Gastroesophageal sphincter (tissue), 4 donors: ENCODE results near the gene RABGGTA. TPM values are rescaled to one million over a fixed set of nuclear protein-coding genes. Genes with fewer than 3 reads are reported as not detected.

Source experiments
- ATAC-seq: fragments of 150-250 bp; one replicate; pipeline ENCODE4 v1.9.1; 2016; ENCODE audit warnings: mild to moderate bottlenecking, moderate library complexity
- H3K27ac ChIP-seq, 4 donors: fragments of 200-600 bp; sonication (generic) in 3 of 4; 1 replicate in 3 of 4; 2 replicates in 1 of 4; pipeline ENCODE4 v1.5.1; 2016 to 2019
- H3K27me3 ChIP-seq: fragments of 200-600 bp; sonication (generic); one replicate; pipeline ENCODE4 v1.5.1; 2019
- H3K36me3 ChIP-seq, 2 donors: fragments of 200-600 bp; sonication (generic); one replicate each; pipeline ENCODE4 v1.5.1; 2019; ENCODE audit warnings: control low read depth in 1 of 2
- H3K4me1 ChIP-seq, 3 donors: fragments of 200-600 bp; sonication (generic); 1 replicate in 2 of 3; 2 replicates in 1 of 3; pipeline ENCODE4 v1.5.1; 2016 to 2019; ENCODE audit warnings: control low read depth in 2 of 3
- H3K4me3 ChIP-seq, 2 donors: fragments of 200-600 bp; sonication (generic); one replicate each; pipeline ENCODE4 v1.5.1; 2019; ENCODE audit warnings: mild to moderate bottlenecking in 1 of 2, moderate library complexity in 1 of 2
- H3K9me3 ChIP-seq, 3 donors: fragments of 200-600 bp; sonication (generic); one replicate each; pipeline ENCODE4 v1.5.1; 2017 to 2019; ENCODE audit warnings: control low read depth in 2 of 3
- CTCF ChIP-seq, 4 experiments: fragments of 200-600 bp in 2 of 4; fragments of 450-650 bp in 2 of 4; sonication (generic) in 1 of 4; IDR thresholded peaks; one replicate each; pipeline ENCODE4 v1.5.1; 2017 to 2019; ENCODE audit warnings: antibody characterized with exemption in 4 of 4, mild to moderate bottlenecking in 2 of 4, moderate library complexity in 2 of 4
- EP300 ChIP-seq: sonication (generic); formaldehyde crosslinking; IDR thresholded peaks from one replicate; pipeline ENCODE4 v1.6.1; 2017; ENCODE audit warnings: antibody characterized with exemption, mild to moderate bottlenecking
- POLR2A ChIP-seq, 2 donors: fragments of 450-650 bp; IDR thresholded peaks; one replicate each; pipeline ENCODE4 v1.6.1; 2017; ENCODE audit warnings: antibody characterized with exemption in 2 of 2, mild to moderate bottlenecking in 2 of 2, moderate library complexity in 1 of 2
- POLR2AphosphoS5 ChIP-seq: sonication (generic); formaldehyde crosslinking; IDR thresholded peaks from one replicate; pipeline ENCODE4 v1.6.1; 2017; ENCODE audit warnings: antibody characterized with exemption
- WGBS, 2 donors: methylation state at CpG; one replicate each; pipeline ENCODE4 v1.1.5; 2018; ENCODE audit warnings: low coverage in 1 of 2; 5-methylcytosine and 5-hydroxymethylcytosine counted together
- total RNA-seq, 4 donors: library from RNA; depleted of rRNA; stranded (reverse); fragments of >200 nt; gene quantifications; one replicate each; pipeline ENCODE4 v1.1.0, GENCODE V29; 2016

Gene RABGGTA
- total RNA-seq, 4 donors from 2014 or later: 12.9 to 27.6 (median 16.5) TPM

GRCh38 chr14:24281636-24282035 is 10.2 kb upstream of the RABGGTA start:
- WGBS, 2 donors: 86 to 96% methylated on average over 4 of the region's 7 CpGs
- Histone ChIP-seq H3K27me3 (no peaks in the 10 kb centered on the region), H3K9me3 (no peaks in the 10 kb centered on the region), H3K36me3 (no peaks in the 10 kb centered on the region), H3K27ac (no peak overlapping the region), H3K4me3 (no peak overlapping the region), H3K4me1 (no peaks in the 10 kb centered on the region)
- ATAC-seq: no peak
- TF ChIP-seq POLR2A (IDR thresholded peaks at IDR 0.05): no peak
- no peak for TF ChIP-seq EP300
- TF ChIP-seq POLR2AphosphoS5: no peak
- no peak for TF ChIP-seq CTCF (IDR thresholded peaks at IDR 0.05)

- 82 to 100% methylated on average over 1 to 3 of the region's 6 CpGs for WGBS, 2 donors
- Histone ChIP-seq H3K4me3 (no peak overlapping the region), H3K27me3 (no peaks in the 10 kb centered on the region), H3K27ac (no peak overlapping the region), H3K36me3 (no peaks in the 10 kb centered on the region), H3K9me3 (no peaks in the 10 kb centered on the region), H3K4me1 (no peaks in the 10 kb centered on the region)
- TF ChIP-seq EP300 (no peak), POLR2AphosphoS5 (no peak), POLR2A (IDR thresholded peaks at IDR 0.05) (no peak), CTCF (IDR thresholded peaks at IDR 0.05) (no peak)
- no peak for ATAC-seq
These were observed 9.5 kb upstream of the RABGGTA start for GRCh38 chr14:24280797-24281460.

- H3K9me3 ChIP-seq: no peaks in the 10 kb centered on the region
- 59 to 87% methylated on average over 5 to 6 of the region's 11 CpGs for WGBS, 2 donors
- no peaks in the 10 kb centered on the region for H3K4me1 ChIP-seq
- H3K4me3 ChIP-seq: no peak overlapping the region
- H3K36me3 ChIP-seq: no peaks in the 10 kb centered on the region
- ATAC-seq: no peak
- H3K27me3 ChIP-seq: no peaks in the 10 kb centered on the region
- TF ChIP-seq CTCF (IDR thresholded peaks at IDR 0.05): no peak
- H3K27ac ChIP-seq: no peak overlapping the region
These were observed 8.1 kb upstream of the RABGGTA start for GRCh38 chr14:24279301-24280186.

- WGBS, 2 donors: 80 to 92% methylated on average over 5 of the region's 5 CpGs
- no peak for TF ChIP-seq POLR2A (IDR thresholded peaks at IDR 0.05)
- TF ChIP-seq EP300: no peak
- no peak for TF ChIP-seq CTCF (IDR thresholded peaks at IDR 0.05)
- no peak for TF ChIP-seq POLR2AphosphoS5
- H3K27ac ChIP-seq: no peak overlapping the region
- H3K27me3 ChIP-seq: no peaks in the 10 kb centered on the region
- no peaks in the 10 kb centered on the region for H3K4me1 ChIP-seq
- H3K4me3 ChIP-seq: no peak overlapping the region
- H3K36me3 ChIP-seq: no peaks in the 10 kb centered on the region
- H3K9me3 ChIP-seq: no peaks in the 10 kb centered on the region
- ATAC-seq: no peak
These were observed 7.0 kb upstream of the RABGGTA start for GRCh38 chr14:24278424-24278823.
